ENCODE measurements around the gene STAT4. TPM values are rescaled to one million over a fixed set of nuclear protein-coding genes. Genes with fewer than 3 reads are reported as not detected.

STAT4 gene
- polyA plus RNA-seq, 4 donors = 6.5 to 9.4 (median 9.4) TPM

GRCh38 chr2:191049728-191050639, 100.8 kb downstream of the STAT4 start:
- DNase-seq (ENCODE audit: low read depth in 4 of 4, low spot score in 3 of 4) = peak in 1 of 4 donors; percentile 38

GRCh38 chr2:191048073-191048472, 102.7 kb downstream of the STAT4 start:
- DNase-seq (ENCODE audit: low read depth in 4 of 4, low spot score in 3 of 4) = no peak

GRCh38 chr2:191045141-191045540, 105.7 kb downstream of the STAT4 start:
- no peak for DNase-seq (ENCODE audit: low read depth in 4 of 4, low spot score in 3 of 4)

- DNase-seq (ENCODE audit: low read depth in 4 of 4, low spot score in 3 of 4) = no peak
Observed at GRCh38 chr2:191043438-191043837, 107.4 kb downstream of the STAT4 start.

- no peak for DNase-seq (ENCODE audit: low read depth in 4 of 4, low spot score in 3 of 4)
Observed at GRCh38 chr2:191041418-191042161, 109.2 kb downstream of the STAT4 start.

GRCh38 chr2:191039616-191040015, 111.2 kb downstream of the STAT4 start:
- no peak for DNase-seq (ENCODE audit: low read depth in 4 of 4, low spot score in 3 of 4)

- DNase-seq (ENCODE audit: low read depth in 4 of 4, low spot score in 3 of 4) = no peak
Observed at GRCh38 chr2:191038741-191039140, 112.1 kb downstream of the STAT4 start.

GRCh38 chr2:191038241-191038725, 112.5 kb downstream of the STAT4 start:
- DNase-seq (ENCODE audit: low read depth in 4 of 4, low spot score in 3 of 4) = no peak

GRCh38 chr2:191037351-191037750, 113.4 kb downstream of the STAT4 start:
- no peak for DNase-seq (ENCODE audit: low read depth in 4 of 4, low spot score in 3 of 4)

- DNase-seq (ENCODE audit: low read depth in 4 of 4, low spot score in 3 of 4) = no peak
Observed at GRCh38 chr2:191036363-191036762, 114.4 kb downstream of the STAT4 start.

GRCh38 chr2:191032588-191033429, 118.0 kb downstream of the STAT4 start:
- no peak for DNase-seq (ENCODE audit: low read depth in 4 of 4, low spot score in 3 of 4)

GRCh38 chr2:191031256-191031655, 119.5 kb downstream of the STAT4 start:
- DNase-seq (ENCODE audit: low read depth in 4 of 4, low spot score in 3 of 4) = no peak

- no peak for DNase-seq (ENCODE audit: low read depth in 4 of 4, low spot score in 3 of 4)
Observed at GRCh38 chr2:191030521-191031154, 120.2 kb downstream of the STAT4 start.

GRCh38 chr2:191029280-191029950, 121.4 kb downstream of the STAT4 start:
- no peak for DNase-seq (ENCODE audit: low read depth in 4 of 4, low spot score in 3 of 4)

GRCh38 chr2:191026377-191026776, 124.4 kb downstream of the STAT4 start:
- DNase-seq (ENCODE audit: low read depth in 4 of 4, low spot score in 3 of 4) = no peak

GRCh38 chr2:191025135-191025534, 125.7 kb downstream of the STAT4 start:
- DNase-seq (ENCODE audit: low read depth in 4 of 4, low spot score in 3 of 4) = no peak

GRCh38 chr2:191023235-191023679, 127.5 kb downstream of the STAT4 start:
- DNase-seq (ENCODE audit: low read depth in 4 of 4, low spot score in 3 of 4) = no peak

- DNase-seq (ENCODE audit: low read depth in 4 of 4, low spot score in 3 of 4) = no peak
Observed at GRCh38 chr2:191020742-191021381, 129.9 kb downstream of the STAT4 start.

- DNase-seq (ENCODE audit: low read depth in 4 of 4, low spot score in 3 of 4) = peak; percentile 90 to 93 (median 92)
Observed at GRCh38 chr2:191020221-191020741, 130.5 kb downstream of the STAT4 start.

Measured in right renal pelvis (tissue), 4 donors.